MM.1S (cell line): ENCODE data around the gene KIAA1586.

Source experiments
- EZH2 ChIP-seq: fragments of 300-600 bp; sonication (generic); optimal IDR thresholded peaks from 2 replicates; pipeline ENCODE3; 2017; ENCODE audit warnings: low read depth, mild to moderate bottlenecking, antibody characterized with exemption, low read length, mixed read lengths
- EZH2phosphoT487 ChIP-seq: fragments of 300-600 bp; sonication (generic); IDR thresholded peaks from 2 replicates; pipeline ENCODE4 v1.6.1; 2018; ENCODE audit warnings: antibody characterized with exemption, low read length
- TF ChIP-seq, protein P1 (sequence below): fragments of 300-600 bp; sonication (generic); IDR thresholded peaks from 2 replicates; pipeline ENCODE4 v1.5.1; 2016; ENCODE audit warnings: antibody characterized with exemption, low read length, mixed read lengths

DNA sequence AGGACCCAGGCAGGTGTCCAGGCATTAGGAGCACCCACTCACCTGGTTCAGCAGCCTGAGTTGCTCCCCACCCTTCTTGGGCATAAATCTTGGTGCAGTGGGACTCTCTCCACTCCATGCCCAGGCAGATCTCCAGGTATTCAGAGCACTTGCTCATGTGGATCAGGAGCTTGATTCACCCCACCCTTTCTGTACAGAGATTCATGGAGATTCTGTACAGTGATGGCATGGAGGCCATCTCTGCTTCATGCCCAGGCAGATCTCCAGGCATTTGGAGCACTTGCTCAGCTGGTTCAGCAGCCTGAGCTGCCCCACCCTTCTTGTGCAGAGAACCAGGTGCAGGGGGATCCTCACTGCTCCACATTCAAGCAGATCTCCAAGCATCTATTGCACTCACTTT, 47.4 kb upstream of the KIAA1586 start:
- TF ChIP-seq, protein P1, sequence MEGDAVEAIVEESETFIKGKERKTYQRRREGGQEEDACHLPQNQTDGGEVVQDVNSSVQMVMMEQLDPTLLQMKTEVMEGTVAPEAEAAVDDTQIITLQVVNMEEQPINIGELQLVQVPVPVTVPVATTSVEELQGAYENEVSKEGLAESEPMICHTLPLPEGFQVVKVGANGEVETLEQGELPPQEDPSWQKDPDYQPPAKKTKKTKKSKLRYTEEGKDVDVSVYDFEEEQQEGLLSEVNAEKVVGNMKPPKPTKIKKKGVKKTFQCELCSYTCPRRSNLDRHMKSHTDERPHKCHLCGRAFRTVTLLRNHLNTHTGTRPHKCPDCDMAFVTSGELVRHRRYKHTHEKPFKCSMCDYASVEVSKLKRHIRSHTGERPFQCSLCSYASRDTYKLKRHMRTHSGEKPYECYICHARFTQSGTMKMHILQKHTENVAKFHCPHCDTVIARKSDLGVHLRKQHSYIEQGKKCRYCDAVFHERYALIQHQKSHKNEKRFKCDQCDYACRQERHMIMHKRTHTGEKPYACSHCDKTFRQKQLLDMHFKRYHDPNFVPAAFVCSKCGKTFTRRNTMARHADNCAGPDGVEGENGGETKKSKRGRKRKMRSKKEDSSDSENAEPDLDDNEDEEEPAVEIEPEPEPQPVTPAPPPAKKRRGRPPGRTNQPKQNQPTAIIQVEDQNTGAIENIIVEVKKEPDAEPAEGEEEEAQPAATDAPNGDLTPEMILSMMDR, result no peak
- TF ChIP-seq EZH2phosphoT487 (no peak), EZH2 (no peak)
